Colonic mucosa (tissue), 4 donors: ENCODE measurements around the gene DPF3. TPM values are rescaled to one million over a fixed set of nuclear protein-coding genes. Genes with fewer than 3 reads are reported as not detected.

Experiments used
- DNase-seq: peaks from one replicate; pipeline ENCODE4 v3.0.0-alpha.2; 2020
- H3K27ac ChIP-seq: fragments of 200-600 bp; one replicate; pipeline ENCODE4 v1.8.0; 2021
- H3K27me3 ChIP-seq: fragments of 200-600 bp; one replicate; pipeline ENCODE4 v1.8.0; 2021
- H3K36me3 ChIP-seq: fragments of 200-600 bp; one replicate; pipeline ENCODE4 v1.8.0; 2021
- H3K4me1 ChIP-seq: fragments of 200-600 bp; one replicate; pipeline ENCODE4 v1.8.0; 2021; ENCODE audit warnings: mild to moderate bottlenecking
- H3K4me3 ChIP-seq: fragments of 200-600 bp; one replicate; pipeline ENCODE4 v1.8.0; 2021
- H3K9ac ChIP-seq, 2 donors: one replicate each; pipeline ENCODE4 v1.7.0; 2013; ENCODE audit warnings: control low read depth in 2 of 2, low read depth in 2 of 2, low read length in 2 of 2
- H3K9me3 ChIP-seq: fragments of 200-600 bp; one replicate; pipeline ENCODE4 v1.8.0; 2021
- intact Hi-C: fragments of 100-400 bp; cut with DNase I; formaldehyde crosslinking; loops from one replicate; pipeline ENCODE4 v1.14.1; 2022
- total RNA-seq, 2 donors: library from RNA; stranded (reverse); fragmentation: NEBNext Ultra II Directional in 1 of 2; extraction: Animal tissue kit (Norgen Biotek cat#: 25700) in 1 of 2; gene quantifications; one replicate each; pipeline ENCODE4 v1.2.1, GENCODE V29; 2021
- TF ChIP-seq, protein P1 (sequence below): fragments of 200-600 bp; IDR thresholded peaks from one replicate; pipeline ENCODE4 v1.8.0; 2022; ENCODE audit warnings: antibody characterized with exemption, mild to moderate bottlenecking
- donor health status: healthy.
- donor health status: DM: no; HTN: no; CAD: no.
- donor health status: DM: no; HTN: no; CAD: no.

DPF3 gene
- total RNA-seq, result 10 to 100 TPM in 1 of 2 donors, 1 to 10 TPM in 1; 6.7 to 14.0 TPM

- Histone ChIP-seq H3K27me3 (no peaks in the 10 kb centered on the region), H3K4me3 (peak within 1 kb of the TSS; percentile 72), H3K9ac (peak within 1 kb of the TSS; percentile 57 to 79), H3K4me1 (peaks cover 7% of the 10 kb centered on the region), H3K9me3 (no peaks in the 10 kb centered on the region), H3K36me3 (no peaks in the 10 kb centered on the region), H3K27ac (no peak within 1 kb of the TSS)
- intact Hi-C loops, result no loop called here
- TF ChIP-seq, protein P1, sequence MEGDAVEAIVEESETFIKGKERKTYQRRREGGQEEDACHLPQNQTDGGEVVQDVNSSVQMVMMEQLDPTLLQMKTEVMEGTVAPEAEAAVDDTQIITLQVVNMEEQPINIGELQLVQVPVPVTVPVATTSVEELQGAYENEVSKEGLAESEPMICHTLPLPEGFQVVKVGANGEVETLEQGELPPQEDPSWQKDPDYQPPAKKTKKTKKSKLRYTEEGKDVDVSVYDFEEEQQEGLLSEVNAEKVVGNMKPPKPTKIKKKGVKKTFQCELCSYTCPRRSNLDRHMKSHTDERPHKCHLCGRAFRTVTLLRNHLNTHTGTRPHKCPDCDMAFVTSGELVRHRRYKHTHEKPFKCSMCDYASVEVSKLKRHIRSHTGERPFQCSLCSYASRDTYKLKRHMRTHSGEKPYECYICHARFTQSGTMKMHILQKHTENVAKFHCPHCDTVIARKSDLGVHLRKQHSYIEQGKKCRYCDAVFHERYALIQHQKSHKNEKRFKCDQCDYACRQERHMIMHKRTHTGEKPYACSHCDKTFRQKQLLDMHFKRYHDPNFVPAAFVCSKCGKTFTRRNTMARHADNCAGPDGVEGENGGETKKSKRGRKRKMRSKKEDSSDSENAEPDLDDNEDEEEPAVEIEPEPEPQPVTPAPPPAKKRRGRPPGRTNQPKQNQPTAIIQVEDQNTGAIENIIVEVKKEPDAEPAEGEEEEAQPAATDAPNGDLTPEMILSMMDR, result no peak
- peak; percentile 98 for DNase-seq
Observed at GRCh38 chr14:72893636-72894322, at the start of gene DPF3. Gene DPF3, minus strand, starts transcription at chr14:72894101. Its CDS starts 13 bp downstream, at chr14:72894088.

GRCh38 chr14:72942934-72943333 is 49.0 kb upstream of the DPF3 start:
- Histone ChIP-seq H3K9ac (no peak overlapping the region), H3K4me3 (no peak overlapping the region), H3K9me3 (no peaks in the 10 kb centered on the region), H3K27ac (no peak overlapping the region), H3K27me3 (no peaks in the 10 kb centered on the region), H3K4me1 (no peaks in the 10 kb centered on the region), H3K36me3 (no peaks in the 10 kb centered on the region)
- no peak for DNase-seq
- intact Hi-C loops, result no loop called here
- TF ChIP-seq, protein P1, result no peak

DNA sequence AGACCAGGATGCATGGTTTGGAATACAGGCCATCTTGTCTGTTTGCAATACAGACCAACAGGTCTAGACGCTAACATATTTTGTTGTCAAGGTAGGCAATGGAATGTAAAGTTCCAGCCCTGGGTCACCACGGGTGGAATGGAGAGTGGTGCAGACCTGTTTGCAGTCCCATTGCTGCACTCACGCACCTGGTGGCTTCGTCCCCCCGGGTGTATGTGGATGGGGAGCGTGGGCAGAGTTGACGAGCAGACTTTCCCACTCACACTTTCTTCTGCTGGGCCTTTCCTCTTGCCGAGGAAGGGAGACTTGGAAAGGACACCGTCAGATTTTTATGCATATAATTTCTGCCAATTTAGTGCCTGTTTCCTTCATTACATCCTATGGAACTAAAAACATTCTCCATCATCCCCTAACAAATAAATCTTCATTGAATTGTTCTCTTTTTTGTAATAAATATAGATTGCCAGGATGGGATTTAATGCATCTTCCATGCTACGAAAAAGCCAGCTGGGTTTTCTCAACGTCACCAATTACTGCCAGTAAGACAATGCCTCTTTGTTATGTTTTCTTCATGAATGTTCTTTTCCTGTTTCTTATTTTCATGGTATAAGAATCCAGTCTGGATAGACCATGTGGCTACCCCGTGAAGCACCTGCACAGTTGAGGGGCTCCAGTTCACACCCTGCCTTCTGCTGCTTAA is 47.5 kb upstream of the DPF3 start:
- intact Hi-C loops, result no loop called here
- H3K4me1 ChIP-seq, result no peaks in the 10 kb centered on the region
- H3K36me3 ChIP-seq, result no peaks in the 10 kb centered on the region
- H3K27me3 ChIP-seq, result no peaks in the 10 kb centered on the region
- no peaks in the 10 kb centered on the region for H3K9me3 ChIP-seq
- no peak overlapping the region for H3K27ac ChIP-seq
- no peak overlapping the region for H3K9ac ChIP-seq
- DNase-seq, result no peak
- no peak overlapping the region for H3K4me3 ChIP-seq
- TF ChIP-seq, protein P1, result no peak

DNA sequence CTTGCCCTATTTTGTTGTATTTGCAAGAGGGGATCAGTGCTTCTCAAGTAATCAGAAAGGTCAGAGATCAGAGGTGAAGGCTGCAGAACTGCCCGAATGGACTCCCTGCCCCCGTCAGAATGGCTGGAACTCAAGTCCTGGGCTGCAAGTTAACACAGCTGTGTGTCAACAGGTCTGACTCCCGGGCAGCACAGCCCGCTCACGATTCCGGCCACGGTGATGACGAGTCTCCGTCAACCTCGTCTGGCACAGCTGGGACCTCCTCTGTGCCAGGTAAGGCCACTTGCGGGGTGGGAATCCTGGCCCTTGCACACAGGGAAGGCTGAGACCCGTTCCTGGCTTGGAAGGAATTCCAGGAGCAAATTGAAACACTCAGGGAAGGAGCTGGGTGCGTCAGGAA is 45.7 kb upstream of the DPF3 start:
- H3K36me3 ChIP-seq, result no peaks in the 10 kb centered on the region
- no peaks in the 10 kb centered on the region for H3K27me3 ChIP-seq
- no peak for DNase-seq

GRCh38 chr14:72932893-72933292 is 39.0 kb upstream of the DPF3 start:
- Histone ChIP-seq H3K4me3 (no peak overlapping the region), H3K27ac (no peak overlapping the region), H3K27me3 (no peaks in the 10 kb centered on the region), H3K9ac (no peak overlapping the region), H3K4me1 (no peaks in the 10 kb centered on the region), H3K36me3 (no peaks in the 10 kb centered on the region), H3K9me3 (no peaks in the 10 kb centered on the region)
- intact Hi-C loops, result no loop called here
- TF ChIP-seq, protein P1, result no peak
- DNase-seq, result no peak

More for the DNA sequence above, 45.7 kb upstream of the DPF3 start:
- no peak overlapping the region for H3K27ac ChIP-seq
- H3K4me1 ChIP-seq, result no peaks in the 10 kb centered on the region
- TF ChIP-seq, protein P1, result no peak
- H3K4me3 ChIP-seq, result no peak overlapping the region
- intact Hi-C loops, result no loop called here
- H3K9ac ChIP-seq, result no peak overlapping the region
- no peaks in the 10 kb centered on the region for H3K9me3 ChIP-seq
